ENCODE data around the gene IRAK2. TPM values are rescaled to one million over a fixed set of nuclear protein-coding genes. Genes with fewer than 3 reads are reported as not detected.

Gene IRAK2
- total RNA-seq, 1 donor from 2014 or later = 2.0 TPM

DNA sequence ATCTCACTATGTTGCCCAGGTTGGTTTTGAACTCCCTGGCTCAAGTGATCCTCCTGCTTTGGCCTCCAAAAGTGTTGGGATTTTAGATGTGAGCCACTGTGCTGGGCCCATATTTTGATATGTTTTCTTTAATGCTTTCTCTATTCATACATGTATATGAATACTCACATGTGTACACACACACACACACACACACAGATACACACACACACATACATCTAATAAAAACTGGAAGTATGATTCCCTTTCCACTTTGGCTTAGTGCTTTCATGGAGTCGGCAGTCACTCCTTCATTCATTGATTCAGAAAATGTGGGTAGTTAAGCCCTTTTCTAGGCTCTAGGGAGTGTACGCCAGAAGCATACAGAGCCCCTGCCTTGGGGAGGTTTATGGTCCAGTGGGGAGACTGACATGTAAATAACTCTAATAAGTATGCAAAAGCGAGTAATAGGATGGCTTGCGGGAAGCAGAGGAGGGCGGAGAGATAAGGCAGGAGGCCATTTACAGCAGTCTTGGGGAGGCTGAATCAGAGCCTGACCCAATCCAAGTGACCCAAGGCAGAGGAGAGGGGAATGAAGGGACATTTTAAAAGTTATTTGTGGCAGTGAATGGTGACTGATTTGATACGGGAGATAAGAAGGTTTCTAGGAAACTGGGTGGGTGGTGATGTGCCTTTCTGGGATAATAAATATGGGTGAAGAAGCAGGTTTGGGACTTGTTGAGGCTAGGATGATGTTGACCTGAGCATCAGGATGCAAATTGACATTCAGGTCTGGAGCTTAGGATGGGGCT lies 51.1 kb downstream of the IRAK2 start:
- H3K4me3 ChIP-seq (ENCODE audit: insufficient read depth, low read depth, low read length) = no peak overlapping the region
- FAIRE-seq = no peak
- Mint-ChIP-seq H3K9me3 (ENCODE audit: unreplicated experiment) (peaks cover 12% of the 10 kb centered on the region), H3K27me3 (ENCODE audit: low read depth, unreplicated experiment) (no peaks in the 10 kb centered on the region), H3K36me3 (ENCODE audit: low read depth, unreplicated experiment) (peaks cover 14% of the 10 kb centered on the region), H3K4me1 (ENCODE audit: low read depth, unreplicated experiment) (peaks cover under 1% of the 10 kb centered on the region), H3K4me3 (ENCODE audit: unreplicated experiment) (no peak overlapping the region), H3K27ac (ENCODE audit: unreplicated experiment) (no peak overlapping the region)
- no peaks in the 10 kb centered on the region for H3K27me3 ChIP-seq (ENCODE audit: insufficient read depth, low read length)
- no peaks in the 10 kb centered on the region for H4K20me1 ChIP-seq (ENCODE audit: insufficient read depth, low read length)
- H3K9ac ChIP-seq (ENCODE audit: low read length) = no peak overlapping the region
- no peak overlapping the region for H3K27ac ChIP-seq (ENCODE audit: low read depth, low read length)
- DNase-seq (ENCODE audit: low read depth) = no peak
- TF ChIP-seq EZH2 (IDR thresholded peaks at IDR 0.05; ENCODE audit: insufficient read depth, low read length) = no peak
- TF ChIP-seq CTCF (IDR thresholded peaks at IDR 0.05; ENCODE audit: insufficient read depth, low read depth, low read length) = no peak
- H2AFZ ChIP-seq (ENCODE audit: low read depth, low read length) = no peak overlapping the region
- H3K79me2 ChIP-seq (ENCODE audit: insufficient read depth, low read length) = no peaks in the 10 kb centered on the region
- peaks cover 2% of the 10 kb centered on the region for H3K4me1 ChIP-seq (ENCODE audit: insufficient read depth, low read length)
- H3K9me3 ChIP-seq (ENCODE audit: insufficient read depth, low read depth, low read length) = peaks cover 3% of the 10 kb centered on the region
- H3K36me3 ChIP-seq (ENCODE audit: insufficient read depth, low read length) = no peaks in the 10 kb centered on the region
- H3K4me2 ChIP-seq (ENCODE audit: low read length) = no peak overlapping the region

GRCh38 chr3:10217359-10217758 lies 52.6 kb downstream of the IRAK2 start:
- peaks cover 11% of the 10 kb centered on the region for H3K4me1 ChIP-seq (ENCODE audit: insufficient read depth, low read length)
- no peaks in the 10 kb centered on the region for H4K20me1 ChIP-seq (ENCODE audit: insufficient read depth, low read length)
- DNase-seq (ENCODE audit: low read depth) (no peak), FAIRE-seq (no peak)
- H3K27ac Mint-ChIP-seq (ENCODE audit: unreplicated experiment) = no peak overlapping the region
- no peaks in the 10 kb centered on the region for H3K36me3 ChIP-seq (ENCODE audit: insufficient read depth, low read length)
- no peak overlapping the region for H3K27ac ChIP-seq (ENCODE audit: low read depth, low read length)
- no peak overlapping the region for H3K9ac ChIP-seq (ENCODE audit: low read length)
- H3K4me3 ChIP-seq (ENCODE audit: insufficient read depth, low read depth, low read length) = no peak overlapping the region
- no peaks in the 10 kb centered on the region for H3K27me3 ChIP-seq (ENCODE audit: insufficient read depth, low read length)
- no peaks in the 10 kb centered on the region for H3K79me2 ChIP-seq (ENCODE audit: insufficient read depth, low read length)
- peaks cover 14% of the 10 kb centered on the region for H3K36me3 Mint-ChIP-seq (ENCODE audit: low read depth, unreplicated experiment)
- H2AFZ ChIP-seq (ENCODE audit: low read depth, low read length) = no peak overlapping the region
- H3K4me2 ChIP-seq (ENCODE audit: low read length) = no peak overlapping the region
- H3K4me3 Mint-ChIP-seq (ENCODE audit: unreplicated experiment) = no peak overlapping the region
- peaks cover 3% of the 10 kb centered on the region for H3K9me3 ChIP-seq (ENCODE audit: insufficient read depth, low read depth, low read length)
- H3K27me3 Mint-ChIP-seq (ENCODE audit: low read depth, unreplicated experiment) = no peaks in the 10 kb centered on the region
- peaks cover 4% of the 10 kb centered on the region for H3K4me1 Mint-ChIP-seq (ENCODE audit: low read depth, unreplicated experiment)
- no peak for TF ChIP-seq EZH2 (IDR thresholded peaks at IDR 0.05; ENCODE audit: insufficient read depth, low read length)
- TF ChIP-seq CTCF (IDR thresholded peaks at IDR 0.05; ENCODE audit: insufficient read depth, low read depth, low read length) = no peak
- H3K9me3 Mint-ChIP-seq (ENCODE audit: unreplicated experiment) = peaks cover 12% of the 10 kb centered on the region

- Histone ChIP-seq H2AFZ (ENCODE audit: low read depth, low read length) (no peak overlapping the region), H3K9ac (ENCODE audit: low read length) (no peak overlapping the region), H3K4me1 (ENCODE audit: insufficient read depth, low read length) (peaks cover 14% of the 10 kb centered on the region), H3K4me3 (ENCODE audit: insufficient read depth, low read depth, low read length) (no peak overlapping the region), H3K9me3 (ENCODE audit: insufficient read depth, low read depth, low read length) (peaks cover 3% of the 10 kb centered on the region), H3K4me2 (ENCODE audit: low read length) (no peak overlapping the region), H3K27me3 (ENCODE audit: insufficient read depth, low read length) (no peaks in the 10 kb centered on the region), H3K79me2 (ENCODE audit: insufficient read depth, low read length) (no peaks in the 10 kb centered on the region), H4K20me1 (ENCODE audit: insufficient read depth, low read length) (no peaks in the 10 kb centered on the region), H3K27ac (ENCODE audit: low read depth, low read length) (no peak overlapping the region), H3K36me3 (ENCODE audit: insufficient read depth, low read length) (no peaks in the 10 kb centered on the region)
- H3K36me3 Mint-ChIP-seq (ENCODE audit: low read depth, unreplicated experiment) = peaks cover 9% of the 10 kb centered on the region
- TF ChIP-seq EZH2 (IDR thresholded peaks at IDR 0.05; ENCODE audit: insufficient read depth, low read length) (no peak), CTCF (IDR thresholded peaks at IDR 0.05; ENCODE audit: insufficient read depth, low read depth, low read length) (no peak)
- FAIRE-seq = no peak
- no peak overlapping the region for H3K4me3 Mint-ChIP-seq (ENCODE audit: unreplicated experiment)
- H3K4me1 Mint-ChIP-seq (ENCODE audit: low read depth, unreplicated experiment) = peaks cover 4% of the 10 kb centered on the region
- no peaks in the 10 kb centered on the region for H3K27me3 Mint-ChIP-seq (ENCODE audit: low read depth, unreplicated experiment)
- no peak for DNase-seq (ENCODE audit: low read depth)
- no peak overlapping the region for H3K27ac Mint-ChIP-seq (ENCODE audit: unreplicated experiment)
- peaks cover 12% of the 10 kb centered on the region for H3K9me3 Mint-ChIP-seq (ENCODE audit: unreplicated experiment)
Measured at GRCh38 chr3:10219737-10220136, 55.0 kb downstream of the IRAK2 start.

Data from astrocyte (in vitro differentiated cells and primary cell).